HCT116 (cell line): ENCODE results near the gene GGT6. TPM values are rescaled to one million over a fixed set of nuclear protein-coding genes. Genes with fewer than 3 reads are reported as not detected.

ENCODE experiments used
- ATAC-seq: fragments of 200-7000 bp; cut with Tn5 transposase; 2 replicates; pipeline ENCODE4 v1.9.1; 2020; ENCODE audit warnings: mild to moderate bottlenecking, moderate library complexity
- BruUV-seq: library from RNA; stranded (reverse); fragments of 400-500 nt; replicated peaks from 2 replicates; lab custom pipeline; 2021; lab: Mats Ljungman, UMichigan
- CTCF ChIA-PET: fragments of 300-600 bp; sonication (Branson Sonifier 250); formaldehyde crosslinking; loops from one replicate; lab custom pipeline; 2021; ENCODE audit warnings: antibody characterized with exemption; lab: Charles Lee
- POLR2A ChIA-PET: fragments of 300-600, 350-600 bp; sonication (Branson Sonifier 250); formaldehyde crosslinking; loops from one replicate; lab custom pipeline; 2021; ENCODE audit warnings: antibody characterized with exemption; lab: Charles Lee
- RAD21 ChIA-PET, 2 experiments: fragments of 300-600 bp; sonication (Branson Sonifier 250); formaldehyde crosslinking; loops; one replicate each; lab custom pipeline; 2023; ENCODE audit warnings: low total read pairs in 2 of 2; ENCODE audit not compliant: uncharacterized antibody in 2 of 2, unreplicated experiment in 2 of 2, low non-redundant PET in 1 of 2; lab: Charles Lee
- DNase-seq: peaks from one replicate; pipeline ENCODE4 v3.0.0-alpha.2; 2010; ENCODE audit warnings: low read depth, low spot score
- H2AFZ ChIP-seq: fragments of 200-600 bp; shearing (Covaris generic), sonication (generic); 2 replicates; pipeline ENCODE4 v1.6.1; 2017; ENCODE audit warnings: low read depth, mixed run types, mixed read lengths, antibody characterized with exemption, low read length; ENCODE audit not compliant: poor library complexity, severe bottlenecking
- H3K27ac ChIP-seq: 2 replicates; pipeline ENCODE4 v1.5.1; 2012; ENCODE audit warnings: low read depth, low read length
- H3K27me3 ChIP-seq: fragments of 200-600 bp; sonication (generic); 2 replicates; pipeline ENCODE4 v1.6.1; 2016; ENCODE audit warnings: mixed run types, low read length, mixed read lengths; ENCODE audit not compliant: insufficient read depth
- H3K36me3 ChIP-seq, 2 experiments: fragments of 200-500 bp in 1 of 2; fragments of 200-600 bp in 1 of 2; sonication (Bioruptor generic) in 1 of 2; sonication (generic) in 1 of 2; 2 replicates each; pipeline versions ENCODE4 v1.5.1 to v1.6.1; 2014 to 2016; ENCODE audit warnings: low read length in 2 of 2, inconsistent platforms in 1 of 2, mixed read lengths in 1 of 2, mixed run types in 1 of 2; ENCODE audit not compliant: insufficient read depth in 2 of 2, control insufficient read depth in 1 of 2
- H3K4me1 ChIP-seq, 2 experiments: fragments of 200-600 bp in 1 of 2; sonication (generic) in 1 of 2; 2 replicates each; pipeline versions ENCODE4 v1.5.1 to v1.6.1; 2012 to 2017; ENCODE audit warnings: low read length in 2 of 2, inconsistent platforms in 1 of 2, mild to moderate bottlenecking in 1 of 2, mixed read lengths in 1 of 2, mixed run types in 1 of 2, moderate library complexity in 1 of 2; ENCODE audit not compliant: insufficient read depth in 2 of 2, control insufficient read depth in 1 of 2
- H3K4me2 ChIP-seq: fragments of 200-600 bp; sonication (generic); 2 replicates; pipeline ENCODE4 v1.6.1; 2017; ENCODE audit warnings: mixed run types, low read length, mixed read lengths
- H3K4me3 ChIP-seq, 2 experiments: fragments of 200-600 bp in 1 of 2; sonication (generic) in 1 of 2; replicated peaks in 1 of 2; 2 replicates each; pipeline ENCODE4 v1.5.1; 2011 to 2016; ENCODE audit warnings: low read length in 2 of 2, control low read depth in 1 of 2, low read depth in 1 of 2, mild to moderate bottlenecking in 1 of 2, mixed read lengths in 1 of 2, mixed run types in 1 of 2
- H3K79me2 ChIP-seq: fragments of 200-600 bp; sonication (generic); 2 replicates; pipeline ENCODE4 v1.6.1; 2017; ENCODE audit warnings: mild to moderate bottlenecking, mixed run types, low read length, moderate library complexity, mixed read lengths; ENCODE audit not compliant: insufficient read depth
- H3K9ac ChIP-seq: fragments of 200-600 bp; sonication (generic); 2 replicates; pipeline ENCODE4 v1.6.1; 2016; ENCODE audit warnings: low read length, mixed read lengths
- H3K9me2 ChIP-seq: fragments of 200-600 bp; sonication (generic), shearing (Covaris generic); 2 replicates; pipeline ENCODE4 v1.6.1; 2017; ENCODE audit warnings: mixed run types, mild to moderate bottlenecking, moderate library complexity; ENCODE audit not compliant: insufficient read depth
- H3K9me3 ChIP-seq, 2 experiments: fragments of 200-500 bp in 1 of 2; fragments of 200-600 bp in 1 of 2; sonication (Bioruptor generic) in 1 of 2; sonication (generic) in 1 of 2; 2 replicates each; pipeline ENCODE4 v1.6.1; 2014 to 2017; ENCODE audit warnings: low read length in 2 of 2, mixed read lengths in 2 of 2, inconsistent platforms in 1 of 2, low read depth in 1 of 2, mild to moderate bottlenecking in 1 of 2, mixed run types in 1 of 2, moderate library complexity in 1 of 2; ENCODE audit not compliant: control insufficient read depth in 1 of 2, insufficient read depth in 1 of 2
- H4K20me1 ChIP-seq: fragments of 200-600 bp; sonication (generic), shearing (Covaris generic); 2 replicates; pipeline ENCODE4 v1.6.1; 2017; ENCODE audit warnings: mixed run types, mild to moderate bottlenecking, moderate library complexity; ENCODE audit not compliant: insufficient read depth
- ATF3 ChIP-seq: IDR thresholded peaks from 2 replicates; pipeline ENCODE4 v1.6.1; 2012
- CEBPB ChIP-seq: IDR thresholded peaks from 2 replicates; pipeline ENCODE4 v1.6.1; 2012; ENCODE audit warnings: low read depth
- EGR1 ChIP-seq: IDR thresholded peaks from 2 replicates; pipeline ENCODE4 v1.6.1; 2012; ENCODE audit warnings: low read depth
- EZH2 ChIP-seq: fragments of 200-600 bp; sonication (generic); IDR thresholded peaks from 2 replicates; pipeline ENCODE4 v1.6.1; 2017; ENCODE audit warnings: antibody characterized with exemption, mixed run types
- EZH2phosphoT487 ChIP-seq: fragments of 200-600 bp; IDR thresholded peaks from 2 replicates; pipeline ENCODE4 v1.6.1; 2018; ENCODE audit warnings: antibody characterized with exemption, borderline replicate concordance
- FOSL1 ChIP-seq: IDR thresholded peaks from 2 replicates; pipeline ENCODE4 v1.6.1; 2012; ENCODE audit warnings: low read depth
- JUND ChIP-seq: IDR thresholded peaks from 2 replicates; pipeline ENCODE4 v1.6.1; 2012
- MAX ChIP-seq: IDR thresholded peaks from 2 replicates; pipeline ENCODE4 v1.6.1; 2012
- POLR2A ChIP-seq: IDR thresholded peaks from 2 replicates; pipeline ENCODE4 v1.7.0; 2011; ENCODE audit warnings: borderline replicate concordance; ENCODE audit not compliant: insufficient read depth, insufficient read length; ENCODE audit errors: extremely low read depth
- POLR2AphosphoS5 ChIP-seq: IDR thresholded peaks from 2 replicates; pipeline ENCODE4 v1.6.1; 2011; ENCODE audit warnings: mild to moderate bottlenecking, low read depth, low read length, moderate library complexity
- RAD21 ChIP-seq: IDR thresholded peaks from 2 replicates; pipeline ENCODE4 v1.6.1; 2012; ENCODE audit warnings: low read depth, mild to moderate bottlenecking
- SRF ChIP-seq: IDR thresholded peaks from 2 replicates; pipeline ENCODE4 v1.6.1; 2012; ENCODE audit warnings: low read depth
- TCF7L2 ChIP-seq: IDR thresholded peaks from 2 replicates; pipeline ENCODE4 v1.7.0; 2011; ENCODE audit warnings: borderline replicate concordance, inconsistent platforms; ENCODE audit not compliant: insufficient read depth, insufficient read length; ENCODE audit errors: extremely low read depth
- YY1 ChIP-seq: IDR thresholded peaks from 2 replicates; pipeline ENCODE4 v1.6.1; 2011; ENCODE audit warnings: low read length, low read depth, moderate library complexity, mild to moderate bottlenecking; ENCODE audit not compliant: insufficient replicate concordance; ENCODE audit errors: extremely low read depth
- ZFX ChIP-seq: fragments of 450-650 bp; IDR thresholded peaks from 2 replicates; pipeline ENCODE4 v1.6.1; 2017
- ZNF274 ChIP-seq: fragments of 200-500 bp; sonication (Bioruptor generic); IDR thresholded peaks from 2 replicates; pipeline ENCODE4 v1.6.1; 2014; ENCODE audit warnings: mild to moderate bottlenecking, low read depth, low read length, inconsistent platforms
- intact Hi-C: fragments of 100-400 bp; cut with micrococcal nuclease; formaldehyde crosslinking; loops from 2 replicates; pipeline ENCODE4 v1.10.0; 2022
- total RNA-seq: library from RNA; stranded (reverse); gene quantifications from one replicate; pipeline ENCODE4 v1.2.1, GENCODE V29; 2021; ENCODE audit not compliant: unreplicated experiment
- TF ChIP-seq, protein P1 (sequence below): IDR thresholded peaks from 2 replicates; pipeline ENCODE4 v1.6.1; 2011; ENCODE audit warnings: mild to moderate bottlenecking, low read length, moderate library complexity; ENCODE audit not compliant: insufficient replicate concordance; ENCODE audit errors: extremely low read depth

GGT6 gene
- total RNA-seq, 1 experiment from 2014 or later = 0.10 TPM

- Histone ChIP-seq H3K9me3 (no peaks in the 10 kb centered on the region), H3K4me3 (no peak overlapping the region), H3K9ac (no peak overlapping the region), H4K20me1 (peaks cover 3% of the 10 kb centered on the region; the same call in 1 of the 2 replicates), H3K9me2 (no peaks in the 10 kb centered on the region), H3K36me3 (peaks cover 37 to 72% of the 10 kb centered on the region in 2 experiments; a peak in 3 of 4 replicates), H3K79me2 (peaks cover 36% of the 10 kb centered on the region), H3K4me1 (no peaks in the 10 kb centered on the region), H2AFZ (no peak overlapping the region), H3K4me2 (no peak overlapping the region), H3K27ac (no peak overlapping the region), H3K27me3 (no peaks in the 10 kb centered on the region)
- DNase-seq = no peak
- ChIA-PET CTCF (no interaction called here), POLR2A (no interaction called here), RAD21 (no interaction called here)
- intact Hi-C loops = no loop called here
- no peak for ATAC-seq
- no TSS peak for BruUV-seq
- no peak for TF ChIP-seq ZNF274
These were observed 16.0 kb downstream of the GGT6 start for GRCh38 chr17:4544135-4544950.

DNA sequence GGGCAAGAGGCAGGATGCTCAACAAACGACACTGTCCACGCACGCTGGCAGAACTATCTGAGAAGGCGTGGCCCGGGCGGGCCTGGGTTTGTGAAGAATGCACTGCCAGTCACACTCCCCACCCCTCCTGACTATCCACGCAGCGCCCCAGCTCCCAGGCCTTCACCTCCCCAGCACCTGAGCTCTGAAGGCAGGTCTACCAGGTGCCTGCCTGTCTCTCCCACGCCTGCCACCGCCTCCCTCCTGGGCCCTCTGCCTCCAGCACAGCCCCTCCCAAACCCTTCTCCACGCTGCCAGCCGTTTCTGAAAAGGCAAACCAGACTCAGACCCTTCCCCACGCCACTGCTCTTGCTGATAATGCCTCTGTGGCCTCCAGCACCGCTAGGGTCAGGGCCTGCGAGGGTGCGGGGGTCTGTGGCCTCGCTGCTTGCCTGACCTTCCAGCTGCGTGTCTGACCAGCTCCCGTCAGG is 16.8 kb downstream of the GGT6 start:
- no peaks in the 10 kb centered on the region for H3K4me1 ChIP-seq
- ATAC-seq (no peak), DNase-seq (no peak)
- no peaks in the 10 kb centered on the region; the same call in 1 of the 2 replicates for H4K20me1 ChIP-seq
- H3K27ac ChIP-seq = no peak overlapping the region
- no peak overlapping the region for H3K4me3 ChIP-seq
- H3K9me2 ChIP-seq = no peaks in the 10 kb centered on the region
- ChIA-PET RAD21 (no interaction called here), POLR2A (no interaction called here), CTCF (no interaction called here)
- intact Hi-C loops = no loop called here
- no peak overlapping the region for H3K9ac ChIP-seq
- no peak overlapping the region for H3K4me2 ChIP-seq
- no TSS peak for BruUV-seq
- H3K27me3 ChIP-seq = no peaks in the 10 kb centered on the region
- H3K79me2 ChIP-seq = peaks cover 28% of the 10 kb centered on the region
- no peaks in the 10 kb centered on the region for H3K9me3 ChIP-seq
- peaks cover 38 to 72% of the 10 kb centered on the region in 2 experiments; a peak in 3 of 4 replicates for H3K36me3 ChIP-seq
- no peak overlapping the region for H2AFZ ChIP-seq
- TF ChIP-seq ATF3 (no peak), RAD21 (no peak), POLR2AphosphoS5 (no peak), ZNF274 (no peak), EGR1 (no peak), SRF (no peak), EZH2 (no peak), TCF7L2 (no peak), MAX (no peak), EZH2phosphoT487 (no peak), YY1 (no peak), JUND (no peak), ZFX (no peak), FOSL1 (no peak), CEBPB (no peak), POLR2A (no peak)
- TF ChIP-seq, protein P1, sequence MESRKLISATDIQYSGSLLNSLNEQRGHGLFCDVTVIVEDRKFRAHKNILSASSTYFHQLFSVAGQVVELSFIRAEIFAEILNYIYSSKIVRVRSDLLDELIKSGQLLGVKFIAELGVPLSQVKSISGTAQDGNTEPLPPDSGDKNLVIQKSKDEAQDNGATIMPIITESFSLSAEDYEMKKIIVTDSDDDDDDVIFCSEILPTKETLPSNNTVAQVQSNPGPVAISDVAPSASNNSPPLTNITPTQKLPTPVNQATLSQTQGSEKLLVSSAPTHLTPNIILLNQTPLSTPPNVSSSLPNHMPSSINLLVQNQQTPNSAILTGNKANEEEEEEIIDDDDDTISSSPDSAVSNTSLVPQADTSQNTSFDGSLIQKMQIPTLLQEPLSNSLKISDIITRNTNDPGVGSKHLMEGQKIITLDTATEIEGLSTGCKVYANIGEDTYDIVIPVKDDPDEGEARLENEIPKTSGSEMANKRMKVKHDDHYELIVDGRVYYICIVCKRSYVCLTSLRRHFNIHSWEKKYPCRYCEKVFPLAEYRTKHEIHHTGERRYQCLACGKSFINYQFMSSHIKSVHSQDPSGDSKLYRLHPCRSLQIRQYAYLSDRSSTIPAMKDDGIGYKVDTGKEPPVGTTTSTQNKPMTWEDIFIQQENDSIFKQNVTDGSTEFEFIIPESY = no peak
